Suprapubic skin (tissue), 4 donors: ENCODE data around the gene RHOT2. TPM values are rescaled to one million over a fixed set of nuclear protein-coding genes. Genes with fewer than 3 reads are reported as not detected.

Experiments
- DNase-seq, 2 donors: peaks; one replicate each; pipeline ENCODE4 v3.0.0-alpha.2; 2019; ENCODE audit warnings: low spot score in 2 of 2
- H3K27ac ChIP-seq: fragments of 200-600 bp; sonication (generic); one replicate; pipeline ENCODE4 v1.5.1; 2019
- H3K27me3 ChIP-seq: fragments of 200-600 bp; sonication (generic); one replicate; pipeline ENCODE4 v1.5.1; 2019
- H3K36me3 ChIP-seq: fragments of 200-600 bp; sonication (generic); one replicate; pipeline ENCODE4 v1.5.1; 2019
- H3K4me1 ChIP-seq: fragments of 200-600 bp; sonication (generic); one replicate; pipeline ENCODE4 v1.5.1; 2019
- H3K4me3 ChIP-seq: fragments of 200-600 bp; sonication (generic); one replicate; pipeline ENCODE4 v1.5.1; 2019; ENCODE audit warnings: mild to moderate bottlenecking
- H3K9me3 ChIP-seq: fragments of 200-600 bp; sonication (generic); one replicate; pipeline ENCODE4 v1.5.1; 2019
- CTCF ChIP-seq, 2 donors: fragments of 200-600 bp in 1 of 2; fragments of 450-650 bp in 1 of 2; sonication (generic) in 1 of 2; IDR thresholded peaks; one replicate each; pipeline ENCODE4 v1.5.1; 2016 to 2019; ENCODE audit warnings: antibody characterized with exemption in 2 of 2, mild to moderate bottlenecking in 1 of 2, moderate library complexity in 1 of 2
- EP300 ChIP-seq: sonication (generic); formaldehyde crosslinking; IDR thresholded peaks from one replicate; pipeline ENCODE4 v1.6.1; 2017; ENCODE audit warnings: antibody characterized with exemption
- POLR2A ChIP-seq, 2 donors: fragments of 450-650 bp; IDR thresholded peaks; one replicate each; pipeline ENCODE4 v1.6.1; 2017; ENCODE audit warnings: antibody characterized with exemption in 2 of 2, mild to moderate bottlenecking in 2 of 2, moderate library complexity in 2 of 2
- POLR2AphosphoS5 ChIP-seq, 3 donors: sonication (generic); formaldehyde crosslinking; IDR thresholded peaks; one replicate each; pipeline ENCODE4 v1.6.1; 2017; ENCODE audit warnings: antibody characterized with exemption in 3 of 3
- WGBS: methylation state at CpG from one replicate; pipeline ENCODE4 v1.1.5; 2018; 5-methylcytosine and 5-hydroxymethylcytosine counted together
- total RNA-seq, 4 donors: library from RNA; depleted of rRNA; stranded (reverse); fragments of >200 nt; gene quantifications; one replicate each; pipeline ENCODE4 v1.1.0, GENCODE V29; 2016

The RHOT2 gene
- total RNA-seq, 4 donors from 2014 or later = 66.9 to 156 (median 96.8) TPM

- H3K4me3 ChIP-seq = no peak overlapping the region
- no peaks in the 10 kb centered on the region for H3K9me3 ChIP-seq
- H3K27ac ChIP-seq = no peak overlapping the region
- peaks cover 26% of the 10 kb centered on the region for H3K4me1 ChIP-seq
- 63% methylated on average over 1 of the region's 11 CpGs for WGBS
- H3K36me3 ChIP-seq = no peaks in the 10 kb centered on the region
- peaks cover 67% of the 10 kb centered on the region for H3K27me3 ChIP-seq
- DNase-seq = no peak
- TF ChIP-seq CTCF (IDR thresholded peaks at IDR 0.05) (no peak), POLR2AphosphoS5 (IDR thresholded peaks at IDR 0.05) (no peak), EP300 (no peak), POLR2A (IDR thresholded peaks at IDR 0.05) (no peak)
Observed at GRCh38 chr16:714079-714478, 46.1 kb downstream of the RHOT2 start.

- H3K36me3 ChIP-seq = no peaks in the 10 kb centered on the region
- H3K27me3 ChIP-seq = peaks cover 60% of the 10 kb centered on the region
- no peak for TF ChIP-seq CTCF (IDR thresholded peaks at IDR 0.05)
- no peak for TF ChIP-seq POLR2AphosphoS5 (IDR thresholded peaks at IDR 0.05)
- no peak for TF ChIP-seq EP300
- TF ChIP-seq POLR2A (IDR thresholded peaks at IDR 0.05) = no peak
- DNase-seq = peak; percentile 92 to 94
- no peak within 1 kb of the TSS for H3K27ac ChIP-seq
- peaks cover 27% of the 10 kb centered on the region for H3K4me1 ChIP-seq
- 7% methylated on average over 62 of the region's 108 CpGs for WGBS
- H3K4me3 ChIP-seq = peak within 1 kb of the TSS; percentile 76
- H3K9me3 ChIP-seq = no peaks in the 10 kb centered on the region
Observed at GRCh38 chr16:714558-715476, 46.9 kb downstream of the RHOT2 start, which contains the start of gene METRN. TSS of gene METRN (plus strand) at chr16:715118. CDS start at chr16:715290, 172 bp downstream.

DNA sequence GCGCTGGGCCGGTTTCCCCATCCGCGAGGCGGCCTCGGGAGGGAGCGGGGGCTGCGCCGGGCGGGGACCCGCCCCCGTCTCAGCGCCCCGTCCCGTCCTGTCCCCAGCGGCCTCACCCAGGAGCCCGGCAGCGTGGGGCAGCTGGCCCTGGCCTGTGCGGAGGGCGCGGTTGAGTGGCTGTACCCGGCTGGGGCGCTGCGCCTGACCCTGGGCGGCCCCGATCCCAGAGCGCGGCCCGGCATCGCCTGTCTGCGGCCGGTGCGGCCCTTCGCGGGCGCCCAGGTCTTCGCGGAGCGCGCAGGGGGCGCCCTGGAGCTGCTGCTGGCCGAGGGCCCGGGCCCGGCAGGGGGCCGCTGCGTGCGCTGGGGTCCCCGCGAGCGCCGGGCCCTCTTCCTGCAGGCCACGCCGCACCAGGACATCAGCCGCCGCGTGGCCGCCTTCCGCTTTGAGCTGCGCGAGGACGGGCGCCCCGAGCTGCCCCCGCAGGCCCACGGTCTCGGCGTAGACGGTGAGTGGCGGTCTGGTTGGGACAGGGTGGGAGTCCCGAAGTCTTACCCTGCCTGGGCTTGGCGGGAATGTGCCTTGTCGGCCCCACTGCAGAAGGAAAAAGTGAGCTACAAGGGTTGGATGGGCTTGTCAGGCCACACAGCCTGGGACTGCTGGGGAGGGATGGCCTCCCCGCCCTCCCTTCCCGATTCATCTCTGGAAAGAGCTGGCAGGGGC, 47.7 kb downstream of the RHOT2 start:
- Histone ChIP-seq H3K36me3 (no peaks in the 10 kb centered on the region), H3K4me3 (peak overlapping the region; percentile 76), H3K27ac (no peak overlapping the region), H3K4me1 (peaks cover 35% of the 10 kb centered on the region), H3K9me3 (no peaks in the 10 kb centered on the region), H3K27me3 (peaks cover 52% of the 10 kb centered on the region)
- WGBS = 4% methylated on average over 8 of the region's 74 CpGs
- DNase-seq = no peak
- no peak for TF ChIP-seq POLR2AphosphoS5 (IDR thresholded peaks at IDR 0.05)
- no peak for TF ChIP-seq EP300
- TF ChIP-seq CTCF (IDR thresholded peaks at IDR 0.05) = no peak
- TF ChIP-seq POLR2A (IDR thresholded peaks at IDR 0.05) = no peak

DNA sequence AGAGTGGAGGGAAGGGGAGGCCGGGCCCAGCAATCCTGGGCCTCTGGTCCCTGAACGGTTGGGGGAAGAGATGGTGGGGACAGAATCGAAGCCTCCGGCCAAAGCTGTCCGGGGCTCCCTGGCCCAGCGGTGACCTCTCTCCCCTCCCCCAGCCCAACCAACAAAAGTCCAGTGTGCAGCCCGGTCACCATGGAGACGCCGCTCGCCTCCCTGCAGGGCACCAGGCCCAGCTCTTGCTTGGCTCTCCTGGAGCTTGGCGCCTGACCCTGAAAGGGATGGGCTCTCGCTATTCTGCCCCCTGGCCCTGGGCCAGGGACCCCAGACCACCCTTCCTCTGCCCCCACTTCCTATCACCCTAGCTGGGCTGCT, 48.3 kb downstream of the RHOT2 start:
- Histone ChIP-seq H3K4me3 (peak overlapping the region; percentile 76), H3K9me3 (no peaks in the 10 kb centered on the region), H3K36me3 (no peaks in the 10 kb centered on the region), H3K4me1 (peaks cover 40% of the 10 kb centered on the region), H3K27me3 (peaks cover 46% of the 10 kb centered on the region), H3K27ac (no peak overlapping the region)
- DNase-seq = no peak
- TF ChIP-seq EP300 (no peak), CTCF (IDR thresholded peaks at IDR 0.05) (no peak), POLR2A (IDR thresholded peaks at IDR 0.05) (no peak), POLR2AphosphoS5 (IDR thresholded peaks at IDR 0.05) (no peak)
- WGBS = no CpG with 5 or more reads among the region's 12 CpGs
